ENCODE results near the gene PBX4.

The PBX4 gene

GRCh38 chr19:19587771-19588170 is 30.7 kb downstream of the PBX4 start:
- no peak for DNase-seq

- no peak for DNase-seq
Observed at GRCh38 chr19:19584356-19584755, 34.1 kb downstream of the PBX4 start.

- DNase-seq = no peak
Observed at GRCh38 chr19:19582471-19582870, 36.0 kb downstream of the PBX4 start.

GRCh38 chr19:19581391-19581790 is 37.1 kb downstream of the PBX4 start:
- DNase-seq = no peak

- DNase-seq = no peak
Observed at GRCh38 chr19:19580418-19580817, 38.1 kb downstream of the PBX4 start.

GRCh38 chr19:19579533-19580361 is 38.7 kb downstream of the PBX4 start:
- DNase-seq = no peak

- no peak for DNase-seq
Observed at GRCh38 chr19:19578252-19578651, 40.2 kb downstream of the PBX4 start.

GRCh38 chr19:19575411-19575810 is 43.1 kb downstream of the PBX4 start:
- DNase-seq = no peak

- DNase-seq = no peak
Observed at GRCh38 chr19:19571071-19571786, 47.3 kb downstream of the PBX4 start.

- DNase-seq = no peak
Observed at GRCh38 chr19:19570571-19570970, 47.9 kb downstream of the PBX4 start.

GRCh38 chr19:19568802-19569756 is 49.4 kb downstream of the PBX4 start:
- no peak for DNase-seq

GRCh38 chr19:19567391-19567790 is 51.1 kb downstream of the PBX4 start:
- DNase-seq = no peak

GRCh38 chr19:19566306-19566705 is 52.2 kb downstream of the PBX4 start:
- no peak for DNase-seq

- DNase-seq = no peak
Observed at GRCh38 chr19:19563348-19563848, 55.1 kb downstream of the PBX4 start.

GRCh38 chr19:19562665-19563347 is 55.7 kb downstream of the PBX4 start:
- DNase-seq = peak; percentile 19

- DNase-seq = no peak
Observed at GRCh38 chr19:19561946-19562664, 56.4 kb downstream of the PBX4 start.

GRCh38 chr19:19559931-19560330 is 58.6 kb downstream of the PBX4 start:
- DNase-seq = no peak

GRCh38 chr19:19558636-19559035 is 59.9 kb downstream of the PBX4 start:
- DNase-seq = no peak

GRCh38 chr19:19558055-19558454 is 60.4 kb downstream of the PBX4 start:
- DNase-seq = no peak

GRCh38 chr19:19554074-19555023 is 64.1 kb downstream of the PBX4 start:
- peak; percentile 69 for DNase-seq

Measured in activated naive CD4-positive, alpha-beta T cell treated with Interleukin-2 at 50 U/mL for 16 hours (primary cell).